ENCODE data around the gene TNIP1.

GRCh38 chr5:150987746-150988145 lies 93.1 kb downstream of the TNIP1 start:
- TF ChIP-seq POLR2A (IDR thresholded peaks at IDR 0.05; ENCODE audit: low read depth, low read length), result no peak
- TF ChIP-seq POLR2AphosphoS5 (IDR thresholded peaks at IDR 0.05; ENCODE audit: low read depth, low read length), result no peak
- TF ChIP-seq TAF1 (IDR thresholded peaks at IDR 0.05; ENCODE audit: low read depth, low read length), result no peak

Data from GM12891 (cell line).